ENCODE results near the gene LAMA2. TPM values are rescaled to one million over a fixed set of nuclear protein-coding genes. Genes with fewer than 3 reads are reported as not detected.

Gene LAMA2
- total RNA-seq, 1 experiment from 2014 or later: 0.28 TPM

DNA sequence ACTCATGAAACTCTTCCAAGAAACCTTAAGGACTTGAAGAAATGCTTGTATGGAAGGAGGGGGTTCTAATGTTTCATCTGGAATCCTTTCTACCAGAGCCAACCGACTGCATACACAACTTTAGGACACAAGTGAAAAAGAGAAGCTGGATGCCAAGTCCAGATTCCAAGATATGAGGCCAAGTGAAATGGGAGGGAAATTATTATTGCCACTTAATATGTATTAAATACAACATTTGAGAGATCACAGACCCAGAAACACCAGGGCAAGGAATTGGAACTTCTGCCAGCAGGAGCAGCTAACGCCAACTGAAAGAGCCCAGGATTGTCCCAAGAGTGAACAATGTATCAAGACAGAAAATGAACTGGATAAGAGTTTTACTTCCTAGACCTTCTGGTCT, 682.9 kb downstream of the LAMA2 start:
- POLR2A ChIA-PET: no interaction called here
- no peaks in the 10 kb centered on the region for H3K27me3 ChIP-seq (ENCODE audit: control insufficient read depth, insufficient read depth, low read length)
- intact Hi-C loops (cut with micrococcal nuclease; ENCODE audit: unreplicated experiment) (no loop called here), in situ Hi-C loops (cut with HindIII; ENCODE audit: low pct_unique_long_range_greater_than_20kb, low sequenced_read_pairs) (no loop called here)
- H3K36me3 ChIP-seq (ENCODE audit: control insufficient read depth, insufficient read depth, low read length): no peaks in the 10 kb centered on the region
- no peak overlapping the region for H3K4me3 ChIP-seq (ENCODE audit: low read depth in 2 of 2, low read length in 2 of 2)
- ATAC-seq: no peak
- CTCF ChIA-PET: interaction anchor here (1.0 kb wide), 1 partner anchor 65 kb away, joined by 4 read pairs; no protein-coding TSS in a partner anchor
- no peaks in the 10 kb centered on the region for H3K9me3 ChIP-seq (ENCODE audit: control insufficient read depth, insufficient read depth, low read depth, low read length)
- no peak for DNase-seq (ENCODE audit: low read depth, low spot score)
- no peaks in the 10 kb centered on the region for H3K4me1 ChIP-seq (ENCODE audit: control insufficient read depth, insufficient read depth, low read length)
- BruUV-seq (replicated peaks): no TSS peak
- TF ChIP-seq SIN3A (IDR thresholded peaks at IDR 0.05; ENCODE audit: borderline replicate concordance, insufficient read depth, low read depth, low read length): no peak
- TF ChIP-seq, protein P1, sequence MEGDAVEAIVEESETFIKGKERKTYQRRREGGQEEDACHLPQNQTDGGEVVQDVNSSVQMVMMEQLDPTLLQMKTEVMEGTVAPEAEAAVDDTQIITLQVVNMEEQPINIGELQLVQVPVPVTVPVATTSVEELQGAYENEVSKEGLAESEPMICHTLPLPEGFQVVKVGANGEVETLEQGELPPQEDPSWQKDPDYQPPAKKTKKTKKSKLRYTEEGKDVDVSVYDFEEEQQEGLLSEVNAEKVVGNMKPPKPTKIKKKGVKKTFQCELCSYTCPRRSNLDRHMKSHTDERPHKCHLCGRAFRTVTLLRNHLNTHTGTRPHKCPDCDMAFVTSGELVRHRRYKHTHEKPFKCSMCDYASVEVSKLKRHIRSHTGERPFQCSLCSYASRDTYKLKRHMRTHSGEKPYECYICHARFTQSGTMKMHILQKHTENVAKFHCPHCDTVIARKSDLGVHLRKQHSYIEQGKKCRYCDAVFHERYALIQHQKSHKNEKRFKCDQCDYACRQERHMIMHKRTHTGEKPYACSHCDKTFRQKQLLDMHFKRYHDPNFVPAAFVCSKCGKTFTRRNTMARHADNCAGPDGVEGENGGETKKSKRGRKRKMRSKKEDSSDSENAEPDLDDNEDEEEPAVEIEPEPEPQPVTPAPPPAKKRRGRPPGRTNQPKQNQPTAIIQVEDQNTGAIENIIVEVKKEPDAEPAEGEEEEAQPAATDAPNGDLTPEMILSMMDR (IDR thresholded peaks at IDR 0.05): no peak
- no peak for TF ChIP-seq TCF7L2 (IDR thresholded peaks at IDR 0.05; ENCODE audit: low read depth, low read length)
- no peak for TF ChIP-seq POLR2AphosphoS5 (IDR thresholded peaks at IDR 0.05; ENCODE audit: low read depth, low read length)
- TF ChIP-seq, protein P2, sequence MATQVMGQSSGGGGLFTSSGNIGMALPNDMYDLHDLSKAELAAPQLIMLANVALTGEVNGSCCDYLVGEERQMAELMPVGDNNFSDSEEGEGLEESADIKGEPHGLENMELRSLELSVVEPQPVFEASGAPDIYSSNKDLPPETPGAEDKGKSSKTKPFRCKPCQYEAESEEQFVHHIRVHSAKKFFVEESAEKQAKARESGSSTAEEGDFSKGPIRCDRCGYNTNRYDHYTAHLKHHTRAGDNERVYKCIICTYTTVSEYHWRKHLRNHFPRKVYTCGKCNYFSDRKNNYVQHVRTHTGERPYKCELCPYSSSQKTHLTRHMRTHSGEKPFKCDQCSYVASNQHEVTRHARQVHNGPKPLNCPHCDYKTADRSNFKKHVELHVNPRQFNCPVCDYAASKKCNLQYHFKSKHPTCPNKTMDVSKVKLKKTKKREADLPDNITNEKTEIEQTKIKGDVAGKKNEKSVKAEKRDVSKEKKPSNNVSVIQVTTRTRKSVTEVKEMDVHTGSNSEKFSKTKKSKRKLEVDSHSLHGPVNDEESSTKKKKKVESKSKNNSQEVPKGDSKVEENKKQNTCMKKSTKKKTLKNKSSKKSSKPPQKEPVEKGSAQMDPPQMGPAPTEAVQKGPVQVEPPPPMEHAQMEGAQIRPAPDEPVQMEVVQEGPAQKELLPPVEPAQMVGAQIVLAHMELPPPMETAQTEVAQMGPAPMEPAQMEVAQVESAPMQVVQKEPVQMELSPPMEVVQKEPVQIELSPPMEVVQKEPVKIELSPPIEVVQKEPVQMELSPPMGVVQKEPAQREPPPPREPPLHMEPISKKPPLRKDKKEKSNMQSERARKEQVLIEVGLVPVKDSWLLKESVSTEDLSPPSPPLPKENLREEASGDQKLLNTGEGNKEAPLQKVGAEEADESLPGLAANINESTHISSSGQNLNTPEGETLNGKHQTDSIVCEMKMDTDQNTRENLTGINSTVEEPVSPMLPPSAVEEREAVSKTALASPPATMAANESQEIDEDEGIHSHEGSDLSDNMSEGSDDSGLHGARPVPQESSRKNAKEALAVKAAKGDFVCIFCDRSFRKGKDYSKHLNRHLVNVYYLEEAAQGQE (IDR thresholded peaks at IDR 0.05; ENCODE audit: insufficient read depth in 1 of 2, low read depth in 2 of 2, low read length in 1 of 2): no peak
- H3K27ac ChIP-seq (ENCODE audit: low read length): no peak overlapping the region
